Activated CD8-positive, alpha-beta T cell treated with anti-CD3 and anti-CD28 coated beads for 36 hours (primary cell): ENCODE results near the gene C15orf62. TPM values are rescaled to one million over a fixed set of nuclear protein-coding genes. Genes with fewer than 3 reads are reported as not detected.
A peak's percentile ranks its signal among the peaks of the same experiment; 100 is the strongest.

Source experiments
- ATAC-seq: fragments of 200-7000 bp; cut with Tn5 transposase; one replicate; pipeline ENCODE4 v1.10.0; 2021; ENCODE audit warnings: mild to moderate bottlenecking, moderate library complexity
- CTCF ChIA-PET: fragments of 350-600 bp; sonication (Branson Sonifier 250); formaldehyde crosslinking; loops from one replicate; lab custom pipeline; 2021; ENCODE audit warnings: antibody characterized with exemption; lab: Charles Lee
- POLR2A ChIA-PET: fragments of 350-600 bp; sonication (Branson Sonifier 250); formaldehyde crosslinking; loops from one replicate; lab custom pipeline; 2021; ENCODE audit warnings: antibody characterized with exemption; lab: Charles Lee
- DNase-seq: peaks from one replicate; pipeline ENCODE4 v3.0.0-alpha.2; 2020
- H3K27ac Mint-ChIP-seq: one replicate; pipeline ENCODE4 v1.8.0; 2021; ENCODE audit warnings: mild to moderate bottlenecking, mixed read lengths
- H3K27me3 Mint-ChIP-seq: one replicate; pipeline ENCODE4 v1.8.0; 2021; ENCODE audit warnings: mixed read lengths
- H3K36me3 Mint-ChIP-seq: one replicate; pipeline ENCODE4 v1.8.0; 2021; ENCODE audit warnings: low read depth, mixed read lengths
- H3K4me1 Mint-ChIP-seq: one replicate; pipeline ENCODE4 v1.8.0; 2021; ENCODE audit warnings: low read depth, mixed read lengths
- H3K4me3 Mint-ChIP-seq: one replicate; pipeline ENCODE4 v1.8.0; 2021; ENCODE audit warnings: mild to moderate bottlenecking, moderate library complexity, mixed read lengths
- H3K9me3 Mint-ChIP-seq: one replicate; pipeline ENCODE4 v1.8.0; 2021; ENCODE audit warnings: mixed read lengths
- CTCF ChIP-seq: fragments of 200-600 bp; IDR thresholded peaks from one replicate; pipeline ENCODE4 v1.8.0; 2022; ENCODE audit warnings: antibody characterized with exemption, mild to moderate bottlenecking
- intact Hi-C: fragments of 100-400 bp; cut with micrococcal nuclease; formaldehyde crosslinking; loops from one replicate; pipeline ENCODE4 v1.10.0; 2022
- total RNA-seq, 2 experiments: library from RNA; stranded (reverse); gene quantifications; one replicate each; pipeline ENCODE4 v1.2.3, GENCODE V29; 2021

Gene C15orf62
- total RNA-seq, 2 experiments from 2014 or later = 0.61 to 0.63 TPM

DNA sequence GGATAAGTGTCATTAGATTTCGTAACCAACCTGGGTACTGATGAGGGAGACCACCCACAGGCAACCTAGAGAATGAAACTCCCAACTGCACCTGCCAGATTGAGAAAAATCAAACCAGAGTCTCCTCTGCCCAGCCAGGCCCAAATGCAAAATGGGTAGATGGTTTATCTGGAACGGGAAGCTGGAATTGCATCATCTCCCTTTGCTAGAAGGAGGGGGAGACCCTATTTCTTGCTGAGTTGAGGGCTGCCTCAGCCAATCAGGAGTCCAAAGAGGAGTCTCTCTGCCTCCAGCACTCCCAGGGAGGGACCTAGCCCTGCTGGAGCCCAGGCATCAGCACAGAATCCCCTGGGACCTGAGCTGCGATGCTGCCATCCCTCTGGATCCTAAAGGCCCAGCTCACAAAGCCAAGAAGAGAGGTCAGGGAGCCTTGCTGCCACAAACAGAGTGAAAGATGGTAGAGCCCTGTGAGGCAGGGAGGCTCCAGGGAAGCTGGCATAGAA is 22.8 kb upstream of the C15orf62 start:
- ATAC-seq (no peak), DNase-seq (no peak)
- no peak overlapping the region for H3K4me3 Mint-ChIP-seq
- intact Hi-C loops = no loop called here
- H3K36me3 Mint-ChIP-seq = peaks cover 29% of the 10 kb centered on the region
- H3K27ac Mint-ChIP-seq = peak overlapping the region; percentile 16
- no peaks in the 10 kb centered on the region for H3K9me3 Mint-ChIP-seq
- TF ChIP-seq CTCF = no peak
- H3K4me1 Mint-ChIP-seq = peaks cover 37% of the 10 kb centered on the region
- H3K27me3 Mint-ChIP-seq = no peaks in the 10 kb centered on the region
- ChIA-PET CTCF (interaction anchor here (0.6 to 4.0 kb wide), 11 partner anchors 9 to 148 kb away, joined by 3 to 32 read pairs (median 4); no protein-coding TSS in a partner anchor), POLR2A (interaction anchor here (1.1 to 1.8 kb wide), 4 partner anchors 21 to 54 kb away, joined by 3 to 6 read pairs (median 4); partner anchors contain the start of gene RAD51)

- Mint-ChIP-seq H3K4me3 (no peak overlapping the region), H3K4me1 (peaks cover 39% of the 10 kb centered on the region), H3K27me3 (no peaks in the 10 kb centered on the region), H3K27ac (peak overlapping the region; percentile 16), H3K36me3 (peaks cover 29% of the 10 kb centered on the region), H3K9me3 (no peaks in the 10 kb centered on the region)
- CTCF ChIA-PET = interaction anchor here (0.7 to 2.1 kb wide), 6 partner anchors 10 to 37 kb away, joined by 3 to 15 read pairs (median 4); no protein-coding TSS in a partner anchor
- TF ChIP-seq CTCF = no peak
- POLR2A ChIA-PET = interaction anchor here (1.0 to 1.8 kb wide), 4 partner anchors 20 to 55 kb away, joined by 3 to 6 read pairs (median 4); partner anchors contain the start of gene RAD51
- DNase-seq (no peak), ATAC-seq (no peak)
- intact Hi-C loops = no loop called here
Measured at GRCh38 chr15:40747685-40748631, 21.8 kb upstream of the C15orf62 start.

GRCh38 chr15:40749151-40749630 is 20.6 kb upstream of the C15orf62 start:
- intact Hi-C loops = no loop called here
- no peaks in the 10 kb centered on the region for H3K27me3 Mint-ChIP-seq

GRCh38 chr15:40750885-40751284 is 18.9 kb upstream of the C15orf62 start:
- Mint-ChIP-seq H3K27me3 (no peaks in the 10 kb centered on the region), H3K4me1 (peaks cover 32% of the 10 kb centered on the region), H3K4me3 (no peak overlapping the region), H3K27ac (no peak overlapping the region), H3K9me3 (no peaks in the 10 kb centered on the region), H3K36me3 (peaks cover 25% of the 10 kb centered on the region)
- no peak for ATAC-seq
- ChIA-PET CTCF (interaction anchor here (0.7 to 4.3 kb wide), 4 partner anchors 13 to 31 kb away, joined by 3 to 17 read pairs (median 4); no protein-coding TSS in a partner anchor), POLR2A (interaction anchor here (1.1 to 2.7 kb wide), 2 partner anchors 11 to 26 kb away, joined by 4 to 12 read pairs; no protein-coding TSS in a partner anchor)
- no peak for DNase-seq
- intact Hi-C loops = loop anchor here (10.0 kb wide), 1 partner anchor 144 kb away; the partner anchor contains the start of gene VPS18
- TF ChIP-seq CTCF = no peak

More at GRCh38 chr15:40749151-40749630, 20.6 kb upstream of the C15orf62 start:
- Mint-ChIP-seq H3K9me3 (no peaks in the 10 kb centered on the region), H3K4me1 (peaks cover 39% of the 10 kb centered on the region), H3K4me3 (no peak overlapping the region), H3K27ac (no peak overlapping the region), H3K36me3 (peaks cover 32% of the 10 kb centered on the region)
- CTCF ChIA-PET = interaction anchor here (2.1 to 4.3 kb wide), 2 partner anchors 33 to 230 kb away, joined by 4 to 17 read pairs; no protein-coding TSS in a partner anchor
- no peak for ATAC-seq
- POLR2A ChIA-PET = interaction anchor here (1.0 to 2.7 kb wide), 2 partner anchors 9 to 33 kb away, joined by 3 to 12 read pairs; no protein-coding TSS in a partner anchor
- no peak for DNase-seq
- no peak for TF ChIP-seq CTCF
